Testis (tissue), 2 donors: Measurements from ENCODE around the gene PJA2.

ENCODE experiments used
- CTCF ChIP-seq, 3 experiments: fragments of 450-650 bp in 2 of 3; fragments of 200-600 bp in 1 of 3; sonication (generic) in 1 of 3; IDR thresholded peaks; one replicate each; pipeline ENCODE4 v1.5.1; 2016 to 2019; ENCODE audit warnings: antibody characterized with exemption in 3 of 3, mild to moderate bottlenecking in 2 of 3, moderate library complexity in 1 of 3
- POLR2A ChIP-seq: fragments of 450-650 bp; IDR thresholded peaks from one replicate; pipeline ENCODE4 v1.6.1; 2017; ENCODE audit warnings: antibody characterized with exemption, mild to moderate bottlenecking, moderate library complexity

- TF ChIP-seq CTCF (IDR thresholded peaks at IDR 0.05) (no peak), POLR2A (no peak)
These were observed 90.4 kb downstream of the PJA2 start for GRCh38 chr5:109319351-109319750.
